ENCODE measurements around the gene LRRC25.

- TF ChIP-seq POLR2A (IDR thresholded peaks at IDR 0.05) (no peak), POLR2AphosphoS5 (IDR thresholded peaks at IDR 0.05; ENCODE audit: insufficient read depth in 1 of 2, low read depth in 1 of 2) (no peak)
Measured at GRCh38 chr19:18420930-18421329, 23.5 kb upstream of the LRRC25 start.
